GM12878 (cell line): ENCODE measurements around the gene STX8. TPM values are rescaled to one million over a fixed set of nuclear protein-coding genes. Genes with fewer than 3 reads are reported as not detected.

Experiments
- ATAC-seq: fragments of 200-7000 bp; cut with Tn5 transposase; 3 replicates; pipeline ENCODE4 v1.9.1; 2020; ENCODE audit warnings: mild to moderate bottlenecking, moderate library complexity
- BruUV-seq: library from RNA; stranded (reverse); fragments of 400-500 nt; replicated peaks from 2 replicates; lab custom pipeline; 2021; lab: Mats Ljungman, UMichigan
- CTCF ChIA-PET: fragments of 300-600 bp; sonication (Branson Sonifier 250); formaldehyde crosslinking; extraction: SDS; loops from one replicate; lab custom pipeline; 2021; ENCODE audit warnings: inconsistent platforms; lab: Yijun Ruan, JAX
- POLR2A ChIA-PET: fragments of 350-600 bp; formaldehyde crosslinking; extraction: SDS; loops from one replicate; lab custom pipeline; 2021; ENCODE audit warnings: inconsistent platforms; lab: Charles Lee
- RAD21 ChIA-PET: fragments of 300-600 bp; sonication (Branson Sonifier 250); formaldehyde crosslinking; loops from one replicate; lab custom pipeline; 2023; ENCODE audit warnings: antibody characterized with exemption; ENCODE audit not compliant: unreplicated experiment; lab: Charles Lee
- SMC1A ChIA-PET: fragments of 300-600 bp; sonication (Branson Sonifier 250); formaldehyde crosslinking; loops from one replicate; lab custom pipeline; 2023; ENCODE audit not compliant: unreplicated experiment, uncharacterized antibody; lab: Charles Lee
- DNase-seq: peaks from one replicate; pipeline ENCODE4 v3.0.0-alpha.2; 2011; ENCODE audit warnings: low read depth, low spot score
- FAIRE-seq: peaks from 3 replicates; lab custom pipeline; 2011; peaks lifted over from hg19 to GRCh38; lab: Jason Lieb, UNC
- H2AFZ ChIP-seq: 2 replicates; pipeline ENCODE4 v1.6.0; 2011; ENCODE audit warnings: low read depth, low read length, control low read depth; ENCODE audit not compliant: control insufficient read depth
- H3K27ac ChIP-seq: 2 replicates; pipeline ENCODE4 v1.5.1; 2011; ENCODE audit warnings: control low read depth; ENCODE audit not compliant: control insufficient read depth, insufficient read depth
- H3K27me3 ChIP-seq, 2 experiments: replicated peaks in 1 of 2; 2 replicates each; pipeline versions ENCODE4 v1.6.0 to v1.6.1; 2011; ENCODE audit warnings: low read length in 1 of 2; ENCODE audit not compliant: control insufficient read depth in 2 of 2, insufficient read depth in 2 of 2
- H3K36me3 ChIP-seq, 2 experiments: 2 replicates each; pipeline ENCODE4 v1.5.1; 2011; ENCODE audit warnings: low read length in 1 of 2; ENCODE audit not compliant: control insufficient read depth in 2 of 2, insufficient read depth in 2 of 2
- H3K4me1 ChIP-seq: 2 replicates; pipeline ENCODE4 v1.6.1; 2011; ENCODE audit warnings: mild to moderate bottlenecking, low read length, moderate library complexity, mixed read lengths; ENCODE audit not compliant: control insufficient read depth, insufficient read depth
- H3K4me2 ChIP-seq: 2 replicates; pipeline ENCODE4 v1.6.0; 2011; ENCODE audit warnings: control low read depth; ENCODE audit not compliant: control insufficient read depth, insufficient read depth
- H3K4me3 ChIP-seq: fragments of 200-600 bp; sonication (generic); 2 replicates; pipeline ENCODE4 v1.5.1; 2016
- H3K79me2 ChIP-seq: 2 replicates; pipeline ENCODE4 v1.6.0; 2011; ENCODE audit warnings: low read length; ENCODE audit not compliant: control insufficient read depth, insufficient read depth
- H3K9ac ChIP-seq: 2 replicates; pipeline ENCODE4 v1.8.0; 2011; ENCODE audit warnings: low read length, control low read depth, mixed read lengths; ENCODE audit not compliant: control insufficient read depth, insufficient read depth
- H3K9me3 ChIP-seq: replicated peaks from 3 replicates; pipeline ENCODE4 v1.5.1; 2011; ENCODE audit warnings: mild to moderate bottlenecking, low read length; ENCODE audit not compliant: control insufficient read depth, insufficient read depth
- H4K20me1 ChIP-seq: 2 replicates; pipeline ENCODE4 v1.6.0; 2011; ENCODE audit not compliant: control insufficient read depth, insufficient read depth
- NR2F1 ChIP-seq: fragments of 450-650 bp; conservative IDR thresholded peaks from 2 replicates; pipeline ENCODE4 v1.6.1; 2017; ENCODE audit warnings: mild to moderate bottlenecking
- PML ChIP-seq: IDR thresholded peaks from 2 replicates; pipeline ENCODE4 v1.6.1; 2012; ENCODE audit warnings: low read length, inconsistent platforms
- WGBS: methylation state at CpG from one replicate; pipeline ENCODE4 v1.1.6; 2016; ENCODE audit warnings: low lambda C conversion rate; ENCODE audit not compliant: insufficient replicate concordance, insufficient coverage; ENCODE audit errors: missing lambda C conversion rate; 5-methylcytosine and 5-hydroxymethylcytosine counted together
- in situ Hi-C: fragments of 300-500 bp; cut with MboI; formaldehyde crosslinking; loops from 9 replicates; pipeline ENCODE4 v1.14.3; 2018; ENCODE audit warnings: mixed read lengths
- intact Hi-C: fragments of 100-400 bp; cut with micrococcal nuclease; formaldehyde crosslinking; loops from one replicate; pipeline ENCODE4 v1.14.2; 2022; ENCODE audit not compliant: unreplicated experiment
- polyA plus RNA-seq, 11 experiments: library from polyadenylated mRNA; depleted of rRNA in 4 of 11; unstranded in 6 of 11; stranded (reverse) in 5 of 11; fragments of >200 nt; fragmentation: Nextera tagmentation in 4 of 11; fragmentation: Illumina TruSeq in 1 of 11; extraction: Ambion mirVana in 4 of 11; extraction: Trizol in 1 of 11; gene quantifications; 1 replicate in 1 of 11; 2 replicates in 10 of 11; pipeline versions ENCODE4 v1.2.1 to v1.2.3, GENCODE V29; 2011 to 2016; ENCODE audit warnings: inconsistent platforms in 2 of 11, missing spikeins in 2 of 11, low read depth in 1 of 11
- total RNA-seq, 4 experiments: library from RNA; depleted of rRNA in 3 of 4; stranded (reverse); fragments of >200 nt in 3 of 4; fragmentation: Illumina TruSeq in 1 of 4; extraction: Trizol in 1 of 4; gene quantifications; 2 replicates each; pipeline versions ENCODE4 v1.2.1 to v1.2.3, GENCODE V29; 2013 to 2021
- TF ChIP-seq, protein P1 (sequence below): fragments of 150-350 bp; IDR thresholded peaks from 2 replicates; pipeline ENCODE4 v1.6.1; 2016; ENCODE audit warnings: low read depth, low read length

Gene STX8
- total and polyA plus RNA-seq, 10 of the 15 experiments (the other 5 are each of a cell fraction or from before 2014, with no cell fraction given), result 47.9 to 151 (median 72.9) TPM

DNA sequence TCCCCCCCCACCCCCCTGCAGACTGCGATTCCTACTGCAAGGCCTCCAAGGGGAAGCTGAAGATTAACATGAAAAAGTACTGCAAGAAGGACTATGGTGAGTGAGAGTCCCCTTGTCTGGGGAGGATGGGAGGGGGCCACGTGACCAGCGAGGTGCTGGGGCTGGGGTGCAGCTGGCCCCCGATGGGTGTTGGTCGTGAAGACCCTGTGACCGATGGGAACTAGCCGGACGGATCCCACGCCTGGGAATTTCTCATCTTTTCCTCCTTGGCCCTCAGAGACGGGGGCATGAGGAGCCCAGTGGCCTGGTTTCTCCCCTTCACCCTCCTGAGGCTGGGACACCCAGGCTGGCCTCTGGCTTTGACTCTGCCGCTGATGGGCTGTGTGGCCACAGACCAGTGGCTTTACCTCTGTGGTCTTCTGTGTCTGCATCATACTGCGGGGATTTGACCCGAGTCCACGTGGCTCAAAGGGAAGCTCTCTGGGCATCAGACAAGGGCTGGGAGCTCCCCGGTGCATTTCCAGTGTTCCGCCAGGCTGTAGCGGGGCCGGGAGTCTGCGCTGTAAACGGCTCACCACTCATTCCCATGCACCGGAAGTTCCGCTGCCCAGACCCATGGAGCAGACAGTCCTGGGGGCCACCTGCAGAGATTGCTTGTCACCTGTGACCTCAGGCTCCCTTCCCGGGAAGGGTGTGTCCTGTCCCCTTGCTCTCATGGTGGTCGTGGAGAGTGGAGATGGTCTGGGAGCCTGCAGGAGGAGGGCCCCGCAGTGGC lies 354.3 kb downstream of the STX8 start (continued):
- TF ChIP-seq, protein P1, sequence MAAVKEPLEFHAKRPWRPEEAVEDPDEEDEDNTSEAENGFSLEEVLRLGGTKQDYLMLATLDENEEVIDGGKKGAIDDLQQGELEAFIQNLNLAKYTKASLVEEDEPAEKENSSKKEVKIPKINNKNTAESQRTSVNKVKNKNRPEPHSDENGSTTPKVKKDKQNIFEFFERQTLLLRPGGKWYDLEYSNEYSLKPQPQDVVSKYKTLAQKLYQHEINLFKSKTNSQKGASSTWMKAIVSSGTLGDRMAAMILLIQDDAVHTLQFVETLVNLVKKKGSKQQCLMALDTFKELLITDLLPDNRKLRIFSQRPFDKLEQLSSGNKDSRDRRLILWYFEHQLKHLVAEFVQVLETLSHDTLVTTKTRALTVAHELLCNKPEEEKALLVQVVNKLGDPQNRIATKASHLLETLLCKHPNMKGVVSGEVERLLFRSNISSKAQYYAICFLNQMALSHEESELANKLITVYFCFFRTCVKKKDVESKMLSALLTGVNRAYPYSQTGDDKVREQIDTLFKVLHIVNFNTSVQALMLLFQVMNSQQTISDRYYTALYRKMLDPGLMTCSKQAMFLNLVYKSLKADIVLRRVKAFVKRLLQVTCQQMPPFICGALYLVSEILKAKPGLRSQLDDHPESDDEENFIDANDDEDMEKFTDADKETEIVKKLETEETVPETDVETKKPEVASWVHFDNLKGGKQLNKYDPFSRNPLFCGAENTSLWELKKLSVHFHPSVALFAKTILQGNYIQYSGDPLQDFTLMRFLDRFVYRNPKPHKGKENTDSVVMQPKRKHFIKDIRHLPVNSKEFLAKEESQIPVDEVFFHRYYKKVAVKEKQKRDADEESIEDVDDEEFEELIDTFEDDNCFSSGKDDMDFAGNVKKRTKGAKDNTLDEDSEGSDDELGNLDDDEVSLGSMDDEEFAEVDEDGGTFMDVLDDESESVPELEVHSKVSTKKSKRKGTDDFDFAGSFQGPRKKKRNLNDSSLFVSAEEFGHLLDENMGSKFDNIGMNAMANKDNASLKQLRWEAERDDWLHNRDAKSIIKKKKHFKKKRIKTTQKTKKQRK, result no peak

DNA sequence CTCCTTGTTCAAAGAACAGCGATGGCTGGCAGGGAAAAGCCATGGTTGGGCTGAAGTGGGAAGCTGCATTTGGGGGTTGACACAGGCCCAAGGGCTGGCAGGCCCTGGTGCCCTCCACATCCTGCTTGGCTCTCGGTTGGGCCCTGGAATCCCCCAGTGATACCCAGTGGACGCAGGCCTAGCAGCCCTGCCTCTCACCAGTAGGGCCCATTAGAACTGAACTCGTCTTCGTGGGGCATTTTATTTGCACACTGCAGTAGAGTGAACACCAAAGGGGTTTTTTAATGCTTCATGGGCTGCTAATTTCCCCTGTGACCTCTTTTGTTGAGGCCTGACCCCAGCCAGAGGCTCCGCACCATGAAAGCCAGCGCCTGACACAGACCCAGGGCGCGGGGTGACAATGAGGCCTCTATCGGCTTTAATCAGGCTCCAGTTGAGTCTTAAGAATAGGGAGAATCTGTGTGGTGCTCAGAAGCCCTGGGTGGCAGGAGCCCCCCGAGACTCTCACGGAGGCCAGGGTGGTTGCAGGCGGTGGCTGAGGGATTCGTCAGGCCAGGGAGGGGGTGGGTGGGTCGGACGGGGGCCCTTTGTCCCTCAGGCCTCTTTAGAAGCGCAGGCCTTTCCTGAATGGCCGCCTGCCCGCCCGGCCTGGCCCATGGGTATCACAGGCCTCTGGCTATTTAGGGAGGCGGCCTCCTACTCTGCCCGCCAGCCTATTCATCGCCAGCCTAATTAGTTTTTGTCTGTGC lies 355.0 kb downstream of the STX8 start:
- peak; percentile 53 for TF ChIP-seq NR2F1
- TF ChIP-seq PML, result no peak

More for the DNA sequence above, 355.0 kb downstream of the STX8 start:
- Histone ChIP-seq H4K20me1 (no peaks in the 10 kb centered on the region), H3K9ac (no peak overlapping the region), H3K4me2 (no peak overlapping the region), H3K79me2 (no peaks in the 10 kb centered on the region), H3K27ac (no peak overlapping the region), H3K9me3 (peaks cover 6% of the 10 kb centered on the region), H3K4me3 (no peak overlapping the region), H3K36me3 (no peaks in the 10 kb centered on the region), H3K4me1 (no peaks in the 10 kb centered on the region), H2AFZ (no peak overlapping the region), H3K27me3 (no peaks in the 10 kb centered on the region; a peak in 1 of 4 replicates)
- ChIA-PET SMC1A (no interaction called here), RAD21 (no interaction called here), POLR2A (no interaction called here), CTCF (no interaction called here)
- in situ Hi-C loops, result no loop called here
- intact Hi-C loops, result no loop called here
- no peak for DNase-seq
- FAIRE-seq, result no peak
- WGBS, result 58% methylated on average over 17 of the region's 23 CpGs
- no peak; the same call in 2 of the 3 replicates for ATAC-seq
- no TSS peak for BruUV-seq
